ENCODE data around the gene EMP2.

GRCh38 chr16:10606607-10607006, 26.2 kb upstream of the EMP2 start:
- TF ChIP-seq RAD21 (conservative IDR thresholded peaks at IDR 0.05) (no peak), SMC3 (conservative IDR thresholded peaks at IDR 0.05; ENCODE audit: poor library complexity) (no peak), EP300 (conservative IDR thresholded peaks at IDR 0.05; ENCODE audit: poor library complexity, severe bottlenecking) (no peak)
- TF ChIP-seq, protein P1, sequence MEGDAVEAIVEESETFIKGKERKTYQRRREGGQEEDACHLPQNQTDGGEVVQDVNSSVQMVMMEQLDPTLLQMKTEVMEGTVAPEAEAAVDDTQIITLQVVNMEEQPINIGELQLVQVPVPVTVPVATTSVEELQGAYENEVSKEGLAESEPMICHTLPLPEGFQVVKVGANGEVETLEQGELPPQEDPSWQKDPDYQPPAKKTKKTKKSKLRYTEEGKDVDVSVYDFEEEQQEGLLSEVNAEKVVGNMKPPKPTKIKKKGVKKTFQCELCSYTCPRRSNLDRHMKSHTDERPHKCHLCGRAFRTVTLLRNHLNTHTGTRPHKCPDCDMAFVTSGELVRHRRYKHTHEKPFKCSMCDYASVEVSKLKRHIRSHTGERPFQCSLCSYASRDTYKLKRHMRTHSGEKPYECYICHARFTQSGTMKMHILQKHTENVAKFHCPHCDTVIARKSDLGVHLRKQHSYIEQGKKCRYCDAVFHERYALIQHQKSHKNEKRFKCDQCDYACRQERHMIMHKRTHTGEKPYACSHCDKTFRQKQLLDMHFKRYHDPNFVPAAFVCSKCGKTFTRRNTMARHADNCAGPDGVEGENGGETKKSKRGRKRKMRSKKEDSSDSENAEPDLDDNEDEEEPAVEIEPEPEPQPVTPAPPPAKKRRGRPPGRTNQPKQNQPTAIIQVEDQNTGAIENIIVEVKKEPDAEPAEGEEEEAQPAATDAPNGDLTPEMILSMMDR (IDR thresholded peaks at IDR 0.05; ENCODE audit: poor library complexity, severe bottlenecking) = no peak

Measured in neural cell (in vitro differentiated cells).